A549 (cell line): ENCODE results near the gene CEP112. TPM values are rescaled to one million over a fixed set of nuclear protein-coding genes. Genes with fewer than 3 reads are reported as not detected.

Source experiments
- ATAC-seq, 2 experiments: fragments of 200-7000 bp in 1 of 2; fragments of >200 bp in 1 of 2; cut with Nextera tagmentation in 1 of 2; cut with Tn5 transposase in 1 of 2; 3 replicates each; pipeline versions ENCODE4 v1.8.0 to v1.9.1; 2018 to 2020; ENCODE audit warnings: mild to moderate bottlenecking in 1 of 2, moderate library complexity in 1 of 2
- CTCF ChIA-PET: fragments of 300-600 bp; sonication (Branson Sonifier 250); formaldehyde crosslinking; extraction: SDS; loops from one replicate; lab custom pipeline; 2021; ENCODE audit warnings: antibody characterized with exemption, inconsistent platforms; lab: Yijun Ruan, JAX
- POLR2A ChIA-PET: fragments of 350-600 bp; formaldehyde crosslinking; extraction: SDS; loops from one replicate; lab custom pipeline; 2021; ENCODE audit warnings: antibody characterized with exemption, inconsistent platforms; lab: Yijun Ruan, JAX
- DNase-seq, 2 experiments: peaks; one replicate each; pipeline versions ENCODE4 v3.0.0 to v3.0.0-alpha.2; 2011 to 2016; ENCODE audit warnings: low read depth in 1 of 2, low spot score in 1 of 2
- FAIRE-seq: peaks from 2 replicates; lab custom pipeline; 2011; peaks lifted over from hg19 to GRCh38; lab: Jason Lieb, UNC
- H3K27ac ChIP-seq, 2 experiments: fragments of >200 bp; sonication (Bioruptor Twin); formaldehyde crosslinking; 3 replicates each; pipeline ENCODE4 v1.5.1; 2016 to 2017
- H3K4me1 ChIP-seq: fragments of >200 bp; sonication (Bioruptor Twin); formaldehyde crosslinking; 3 replicates; pipeline ENCODE4 v1.6.1; 2016
- H3K4me2 ChIP-seq: fragments of >200 bp; sonication (Bioruptor Twin); formaldehyde crosslinking; 3 replicates; pipeline ENCODE4 v1.6.1; 2016
- H3K4me3 ChIP-seq: fragments of >200 bp; sonication (Bioruptor Twin); formaldehyde crosslinking; 3 replicates; pipeline ENCODE4 v1.5.1; 2016
- H3K9me3 ChIP-seq: fragments of >200 bp; sonication (Bioruptor Twin); formaldehyde crosslinking; 3 replicates; pipeline ENCODE4 v1.6.1; 2016
- BHLHE40 ChIP-seq: IDR thresholded peaks from 2 replicates; pipeline ENCODE4 v1.6.1; 2012; ENCODE audit warnings: low read depth, low read length, inconsistent platforms
- CBX2 ChIP-seq: fragments of 200-600 bp; sonication (generic); IDR thresholded peaks from 2 replicates; pipeline ENCODE4 v1.6.1; 2016; ENCODE audit warnings: low read depth, mild to moderate bottlenecking, borderline replicate concordance
- CBX8 ChIP-seq: fragments of 200-600 bp; sonication (generic); IDR thresholded peaks from 2 replicates; pipeline ENCODE4 v1.6.1; 2016
- CHD2 ChIP-seq: fragments of 150-350 bp; IDR thresholded peaks from 2 replicates; pipeline ENCODE4 v1.6.1; 2014; ENCODE audit warnings: low read length; ENCODE audit not compliant: partially characterized antibody
- E2F6 ChIP-seq: IDR thresholded peaks from 2 replicates; pipeline ENCODE4 v1.6.1; 2012; ENCODE audit warnings: low read depth, borderline replicate concordance
- EHF ChIP-seq: fragments of 250-450 bp; sonication (Bioruptor Pico); IDR thresholded peaks from 2 replicates; pipeline ENCODE4 v1.5.0; 2020; ENCODE audit warnings: mild to moderate bottlenecking
- EHMT2 ChIP-seq: fragments of 200-600 bp; sonication (generic); IDR thresholded peaks from 2 replicates; pipeline ENCODE4 v1.6.1; 2016; ENCODE audit warnings: antibody characterized with exemption, low read depth, mild to moderate bottlenecking, moderate library complexity
- ELK1 ChIP-seq: fragments of 150-350 bp; IDR thresholded peaks from 2 replicates; pipeline ENCODE4 v1.6.1; 2014; ENCODE audit warnings: low read depth, mild to moderate bottlenecking, low read length
- ESRRA ChIP-seq: fragments of 150-350 bp; IDR thresholded peaks from 2 replicates; pipeline ENCODE4 v1.6.1; 2014; ENCODE audit warnings: mild to moderate bottlenecking, low read length, borderline replicate concordance
- FOSL2 ChIP-seq, 2 experiments: fragments of 450-650 bp in 1 of 2; fragments of >200 bp in 1 of 2; sonication (Bioruptor Twin) in 1 of 2; formaldehyde crosslinking; IDR thresholded peaks; 2 replicates each; pipeline versions ENCODE4 v1.5.0 to v1.6.1; 2016 to 2020; ENCODE audit warnings: mild to moderate bottlenecking in 1 of 2, moderate library complexity in 1 of 2
- GATA3 ChIP-seq: IDR thresholded peaks from 2 replicates; pipeline ENCODE4 v1.6.1; 2012; ENCODE audit warnings: borderline replicate concordance
- HDAC2 ChIP-seq: fragments of 200-600 bp; sonication (generic); IDR thresholded peaks from 2 replicates; pipeline ENCODE4 v1.6.1; 2016
- HES2 ChIP-seq: fragments of >200 bp; sonication (Bioruptor Twin); formaldehyde crosslinking; IDR thresholded peaks from 2 replicates; pipeline ENCODE4 v1.6.1; 2016
- HMGXB4 ChIP-seq: fragments of 250-450 bp; sonication (Bioruptor Pico); IDR thresholded peaks from 2 replicates; pipeline ENCODE4 v1.5.0; 2021; ENCODE audit warnings: mild to moderate bottlenecking, moderate library complexity, borderline replicate concordance
- HOXB13 ChIP-seq: fragments of 250-450 bp; sonication (Bioruptor Pico); IDR thresholded peaks from 2 replicates; pipeline ENCODE4 v1.5.0; 2020; ENCODE audit warnings: low read depth, mild to moderate bottlenecking, moderate library complexity
- KDM1A ChIP-seq: fragments of 200-600 bp; sonication (generic); IDR thresholded peaks from 2 replicates; pipeline ENCODE4 v1.6.1; 2016; ENCODE audit warnings: low read depth, mild to moderate bottlenecking
- KDM5A ChIP-seq: fragments of 200-600 bp; sonication (generic); IDR thresholded peaks from 2 replicates; pipeline ENCODE4 v1.6.1; 2016; ENCODE audit warnings: antibody characterized with exemption, mild to moderate bottlenecking
- MAFK ChIP-seq: fragments of 450-650 bp; IDR thresholded peaks from 2 replicates; pipeline ENCODE4 v1.6.1; 2014; ENCODE audit not compliant: partially characterized antibody
- MAZ ChIP-seq: fragments of 150-350 bp; IDR thresholded peaks from 2 replicates; pipeline ENCODE4 v1.6.1; 2014; ENCODE audit warnings: antibody characterized with exemption, low read depth, low read length, borderline replicate concordance
- NPAS2 ChIP-seq: fragments of 250-450 bp; sonication (Bioruptor Pico); IDR thresholded peaks from 2 replicates; pipeline ENCODE4 v1.8.0; 2022; ENCODE audit warnings: mild to moderate bottlenecking, moderate library complexity, borderline replicate concordance
- RAD21 ChIP-seq, 2 experiments: fragments of >200 bp in 1 of 2; sonication (Bioruptor Twin) in 1 of 2; formaldehyde crosslinking in 1 of 2; IDR thresholded peaks in 1 of 2; conservative IDR thresholded peaks in 1 of 2; 2 replicates in 1 of 2; 3 replicates in 1 of 2; pipeline ENCODE4 v1.6.1; 2012 to 2018; ENCODE audit warnings: inconsistent platforms in 1 of 2
- RARB ChIP-seq: fragments of 250-450 bp; sonication (Bioruptor Pico); IDR thresholded peaks from 2 replicates; pipeline ENCODE4 v1.8.0; 2021; ENCODE audit warnings: mild to moderate bottlenecking, moderate library complexity
- RCOR1 ChIP-seq: fragments of 150-350 bp; IDR thresholded peaks from 2 replicates; pipeline ENCODE4 v1.6.1; 2014; ENCODE audit warnings: antibody characterized with exemption, low read length, low read depth
- RNF2 ChIP-seq: fragments of 200-600 bp; sonication (generic); IDR thresholded peaks from 2 replicates; pipeline ENCODE4 v1.6.1; 2016; ENCODE audit warnings: low read depth, mild to moderate bottlenecking, antibody characterized with exemption, moderate library complexity, borderline replicate concordance
- SMC3 ChIP-seq: fragments of >200 bp; sonication (Bioruptor Twin); formaldehyde crosslinking; IDR thresholded peaks from 3 replicates; pipeline ENCODE4 v1.6.1; 2018; ENCODE audit warnings: inconsistent platforms
- SREBF2 ChIP-seq: fragments of 450-650 bp; IDR thresholded peaks from 2 replicates; pipeline ENCODE4 v1.6.1; 2014; ENCODE audit warnings: mild to moderate bottlenecking, moderate library complexity
- TFCP2L1 ChIP-seq: fragments of 250-450 bp; sonication (Bioruptor Pico); IDR thresholded peaks from 2 replicates; pipeline ENCODE4 v1.5.0; 2021; ENCODE audit warnings: mild to moderate bottlenecking
- USF2 ChIP-seq: fragments of 450-650 bp; IDR thresholded peaks from 2 replicates; pipeline ENCODE4 v1.6.1; 2014; ENCODE audit warnings: antibody characterized with exemption
- WGBS: methylation state at CpG from one replicate; pipeline ENCODE4 v1.1.6; 2017; ENCODE audit errors: missing lambda C conversion rate; 5-methylcytosine and 5-hydroxymethylcytosine counted together
- polyA plus RNA-seq, 4 experiments: library from polyadenylated mRNA; depleted of rRNA in 3 of 4; stranded (reverse); fragments of >200 nt; fragmentation: RNase III in 1 of 4; extraction: RNeasy Plus Mini Kit Qiagen cat#74134 plus additional on column Dnase treatment in 1 of 4; gene quantifications; 2 replicates in 3 of 4; 3 replicates in 1 of 4; pipeline ENCODE4 v1.2.3, GENCODE V29; 2011 to 2017

Gene CEP112
- polyA plus RNA-seq, 2 of the 4 experiments (the other 2 are of a cell fraction) = 9.6 to 15.2 TPM

GRCh38 chr17:65690626-65691310 is 501.2 kb downstream of the CEP112 start:
- no peak overlapping the region for H3K4me2 ChIP-seq
- WGBS = 60% methylated on average over 6 of the region's 6 CpGs
- H3K4me1 ChIP-seq = no peaks in the 10 kb centered on the region
- CTCF ChIA-PET = interaction anchor here (0.6 to 1.1 kb wide), 3 partner anchors 44 to 397 kb away, joined by 3 read pairs; no protein-coding TSS in a partner anchor
- no peaks in the 10 kb centered on the region for H3K9me3 ChIP-seq
- TF ChIP-seq ESRRA (no peak), CBX2 (no peak), BHLHE40 (no peak), RCOR1 (no peak), RNF2 (no peak), EHF (no peak), MAFK (no peak), KDM5A (no peak), KDM1A (no peak), FOSL2 (IDR thresholded peaks at IDR 0.05) (no peak), FOSL2 (CRISPR knock-in tag; IDR thresholded peaks at IDR 0.05) (no peak), HDAC2 (no peak), SMC3 (no peak), EHMT2 (no peak), TFCP2L1 (CRISPR knock-in tag) (no peak), USF2 (no peak), E2F6 (no peak)
- DNase-seq (no peak), ATAC-seq (no peak), FAIRE-seq (no peak)
- no peak overlapping the region for H3K27ac ChIP-seq
- no peak overlapping the region for H3K4me3 ChIP-seq
- POLR2A ChIA-PET = no interaction called here

GRCh38 chr17:65688307-65688706 is 503.6 kb downstream of the CEP112 start:
- no peak for ATAC-seq
- POLR2A ChIA-PET = no interaction called here
- no peak for TF ChIP-seq MAZ
- no peak for TF ChIP-seq KDM1A
- TF ChIP-seq RCOR1 = no peak
- TF ChIP-seq SREBF2 = no peak
- no peak for TF ChIP-seq CHD2
- TF ChIP-seq RARB = no peak
- TF ChIP-seq ELK1 = no peak
- TF ChIP-seq NPAS2 = no peak
- TF ChIP-seq MAFK = no peak
- TF ChIP-seq RNF2 = no peak
- TF ChIP-seq CBX8 = no peak
- TF ChIP-seq RAD21 (conservative IDR thresholded peaks at IDR 0.05 in 1 of 2, IDR thresholded peaks at IDR 0.05 in 1 of 2) = no peak
- TF ChIP-seq GATA3 = no peak
- TF ChIP-seq ESRRA = no peak
- TF ChIP-seq BHLHE40 = no peak
- no peak for TF ChIP-seq HES2
- no peak for TF ChIP-seq HMGXB4
- no peak for TF ChIP-seq HOXB13 (CRISPR knock-in tag)

More at GRCh38 chr17:65688307-65688706, 503.6 kb downstream of the CEP112 start:
- no peak overlapping the region for H3K4me3 ChIP-seq
- DNase-seq (no peak), FAIRE-seq (no peak)
- no peak overlapping the region for H3K4me2 ChIP-seq
- H3K4me1 ChIP-seq = peaks cover 3% of the 10 kb centered on the region; the same call in 1 of the 3 replicates
- 83% methylated on average over 2 of the region's 2 CpGs for WGBS
- CTCF ChIA-PET = no interaction called here
- H3K27ac ChIP-seq = no peak overlapping the region
- H3K9me3 ChIP-seq = no peaks in the 10 kb centered on the region
